Hepatic stellate cell (primary cell): Measurements from ENCODE around the gene SLC34A3.

Experiments used
- DNase-seq: peaks from one replicate; pipeline ENCODE4 v3.0.0; 2011; ENCODE audit warnings: low spot score

Gene SLC34A3

DNA sequence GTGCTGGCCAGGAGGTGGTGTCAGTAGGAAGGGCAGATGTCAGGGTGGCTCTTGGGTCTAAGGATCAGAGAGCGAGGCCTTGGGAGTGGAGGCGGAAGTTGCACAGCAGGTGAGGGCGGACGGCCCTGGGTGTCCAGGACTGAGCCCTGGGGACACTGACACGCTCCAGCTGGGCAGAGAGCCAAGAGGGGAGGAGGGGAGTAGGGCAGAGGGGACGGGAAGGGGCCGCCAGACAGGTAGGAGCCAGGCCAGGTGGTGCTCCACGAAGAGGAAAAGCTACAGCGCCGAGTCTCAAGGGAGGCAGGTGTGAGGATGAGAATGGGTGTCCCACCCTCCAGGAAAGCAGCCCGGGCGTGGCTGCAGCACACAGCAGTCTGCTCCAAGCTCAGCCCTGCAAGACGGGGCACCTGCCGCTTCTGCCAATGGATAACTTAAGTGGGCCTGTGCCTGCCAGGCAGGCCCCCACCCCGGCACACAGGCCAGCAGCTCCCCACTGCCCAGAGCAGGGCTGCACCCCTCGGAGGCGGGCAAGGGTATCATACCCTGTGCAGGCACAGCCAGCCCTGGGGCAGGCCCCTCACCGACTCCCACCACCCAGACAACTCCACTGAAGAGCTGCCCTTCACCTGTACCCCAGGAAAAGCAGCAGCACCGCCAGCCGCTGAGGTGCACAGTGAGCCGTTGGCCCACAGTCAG, 35.0 kb upstream of the SLC34A3 start:
- DNase-seq = no peak

DNA sequence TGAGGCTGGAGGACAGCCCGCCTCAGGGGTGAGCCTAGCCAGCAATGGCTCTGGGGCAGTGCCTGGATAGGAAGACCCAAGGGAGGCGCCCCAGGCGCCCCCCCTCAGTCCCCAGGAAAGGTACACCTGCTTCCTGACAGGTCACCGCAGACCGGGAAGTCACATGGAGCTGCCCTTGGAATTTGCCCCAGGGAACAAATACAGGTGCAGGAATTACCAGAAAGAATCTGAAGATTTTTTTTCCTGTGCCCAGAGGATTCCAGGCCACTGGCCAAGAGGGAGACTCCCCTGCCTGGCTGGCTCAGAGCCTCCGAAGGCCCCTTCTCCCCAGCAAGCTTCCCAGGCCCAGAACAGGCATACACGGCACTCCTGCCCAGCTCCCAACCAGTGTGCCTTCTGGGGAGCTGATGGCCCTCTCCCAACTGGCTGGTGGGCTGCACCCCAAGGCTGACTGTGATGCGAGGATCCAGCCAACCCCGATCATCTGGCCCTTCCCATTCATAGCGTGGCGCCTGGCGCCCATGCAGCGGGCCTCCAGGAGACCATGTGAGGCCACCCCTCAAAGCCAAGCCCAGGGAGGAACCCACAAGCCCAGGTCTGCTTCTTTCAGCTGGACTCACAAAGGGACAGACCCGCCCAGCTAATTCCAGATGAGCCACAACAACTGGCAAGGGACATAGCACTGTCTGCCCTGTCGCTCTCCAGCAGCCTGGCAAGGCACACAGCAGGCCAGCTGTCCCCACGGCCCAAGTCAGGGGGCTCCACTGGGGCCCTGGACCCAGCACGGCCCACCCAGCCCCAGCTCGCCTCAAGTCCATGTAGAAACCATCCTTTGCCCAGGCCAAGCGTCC, 32.4 kb upstream of the SLC34A3 start:
- no peak for DNase-seq

DNA sequence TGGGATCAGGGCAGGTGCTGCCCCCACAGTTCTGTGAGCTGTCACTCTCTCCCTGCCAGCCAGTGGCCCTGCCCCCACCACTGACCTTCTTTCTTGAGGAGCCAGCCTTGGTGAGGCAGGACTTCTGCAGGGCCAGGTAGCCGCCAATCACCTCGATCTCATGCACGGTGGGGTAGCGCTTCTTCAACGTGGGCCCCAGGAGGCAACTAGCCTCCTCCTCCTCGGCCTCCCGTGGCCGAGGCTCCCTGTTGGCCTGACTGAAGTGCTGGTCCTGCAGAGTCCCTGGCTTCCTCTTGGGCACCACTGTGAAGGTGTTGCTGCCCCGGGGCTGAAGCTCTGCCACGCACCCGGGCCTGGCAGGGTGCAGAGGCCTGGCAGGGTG, 31.8 kb upstream of the SLC34A3 start:
- no peak for DNase-seq

DNA sequence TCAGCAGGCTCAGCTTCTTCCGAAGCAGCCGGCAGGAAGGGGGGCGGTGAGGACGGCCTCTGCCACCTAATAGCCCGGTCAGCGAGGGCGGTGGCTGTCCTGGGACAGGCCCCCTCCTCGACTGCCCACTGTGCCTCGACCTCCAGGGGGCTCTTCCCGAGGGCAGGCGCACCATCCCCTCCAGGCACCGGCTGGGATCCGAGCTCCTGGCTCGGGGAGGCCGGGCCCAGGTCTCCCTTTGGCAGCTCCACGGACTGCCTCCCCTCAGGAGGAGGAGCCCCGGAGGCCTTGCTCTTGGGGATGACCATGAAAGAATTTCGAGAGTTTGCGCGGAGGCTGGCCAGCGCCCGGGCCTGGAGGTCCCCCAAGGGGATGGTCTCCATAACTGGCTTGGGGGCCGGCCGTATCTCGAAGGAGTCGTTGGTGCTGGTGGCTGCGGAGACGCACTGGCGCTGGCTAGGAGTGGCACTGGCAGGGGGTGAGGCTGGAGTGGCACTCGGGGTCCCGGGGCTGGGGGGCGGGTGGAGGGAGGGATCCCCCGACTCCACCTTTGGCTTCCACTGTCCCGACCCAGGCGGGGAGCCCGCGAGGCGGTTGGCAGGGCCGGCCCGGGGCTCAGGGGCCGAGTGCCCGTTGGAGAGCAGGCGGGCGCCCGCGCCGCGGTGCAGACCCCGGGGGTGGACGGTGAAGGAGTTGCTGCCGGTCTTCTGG, 31.1 kb upstream of the SLC34A3 start:
- DNase-seq = peak; percentile 43

DNA sequence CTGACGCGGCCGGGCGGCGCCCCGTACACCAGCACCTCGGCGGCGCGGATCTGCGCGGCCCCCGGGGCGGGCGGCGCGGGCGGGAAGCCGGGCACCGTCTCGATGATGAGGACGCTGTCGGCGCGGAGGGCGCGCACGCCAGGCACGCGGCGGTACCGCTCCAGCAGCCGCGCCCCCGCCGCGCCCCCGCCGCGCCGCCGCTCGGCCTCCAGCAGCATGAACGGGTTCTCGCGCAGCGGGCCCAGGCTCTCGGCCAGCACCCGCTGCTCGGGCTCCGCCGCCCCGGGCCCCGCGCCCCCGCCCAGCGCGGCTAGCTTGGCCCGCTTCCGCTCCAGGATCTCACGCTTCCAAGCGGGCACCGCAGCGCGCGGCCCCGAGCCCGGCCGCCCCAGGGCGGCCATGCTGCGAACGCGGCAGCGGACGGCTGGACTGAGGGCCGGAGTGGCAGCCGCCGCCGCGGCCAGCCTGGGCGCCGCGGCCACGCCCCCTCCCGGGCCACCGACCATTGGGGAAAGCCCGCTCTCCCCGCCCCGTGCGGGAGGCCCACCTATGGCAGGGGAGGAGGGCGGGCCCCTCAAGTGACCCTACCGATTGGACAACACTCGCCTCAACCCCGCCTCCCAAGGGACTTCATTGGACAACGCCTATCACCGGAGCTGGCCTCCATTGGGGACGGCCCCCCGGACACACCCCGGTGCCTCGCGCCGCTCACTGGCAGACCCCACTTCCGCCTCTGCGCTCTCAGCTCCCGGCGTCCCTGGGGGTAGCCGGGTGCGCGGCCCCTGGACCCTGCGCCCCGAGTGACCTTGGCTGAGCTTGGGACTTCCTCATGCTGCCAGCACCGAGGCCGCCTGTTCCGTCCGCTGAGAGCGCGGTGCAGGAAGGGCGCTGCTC, 30.1 kb upstream of the SLC34A3 start, which contains the start of gene TPRN:
Gene TPRN, minus strand, starts transcription at position 431 of the 894 bp plus-strand sequence. Its CDS starts 30 bp downstream, at position 401.
- DNase-seq = peak; percentile 100

DNA sequence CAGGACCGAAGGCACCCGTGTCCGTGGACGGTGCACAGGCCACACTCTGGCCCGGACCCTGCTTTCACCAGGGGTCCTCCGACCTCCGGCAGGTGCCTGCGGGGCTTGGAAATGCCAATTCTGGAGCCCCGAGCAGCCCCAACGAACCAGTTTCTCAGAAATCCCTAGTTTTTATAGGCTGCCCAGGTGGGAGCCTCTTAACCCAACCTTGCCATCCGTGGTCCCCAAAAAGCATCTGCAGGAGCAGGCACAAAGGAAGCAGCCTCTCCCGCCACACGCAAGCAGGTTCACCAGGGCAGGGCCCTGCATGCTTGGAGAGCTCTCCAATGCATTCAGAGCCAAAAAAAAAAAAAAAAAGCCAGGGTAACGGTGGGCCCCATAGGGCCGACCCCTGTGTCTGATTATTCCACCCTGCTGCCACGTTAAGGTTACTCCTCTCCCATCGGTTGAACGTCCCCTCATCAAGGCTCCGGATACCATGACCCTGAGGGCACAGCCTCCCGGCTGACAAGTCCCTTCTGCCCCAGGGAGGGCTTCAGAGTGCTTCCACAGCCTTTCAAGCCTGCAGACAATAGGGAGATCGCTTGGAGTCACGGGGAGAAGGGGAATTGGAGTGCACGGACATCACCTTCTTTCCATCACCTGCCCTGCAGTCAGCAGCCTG, 29.4 kb upstream of the SLC34A3 start:
- no peak for DNase-seq

DNA sequence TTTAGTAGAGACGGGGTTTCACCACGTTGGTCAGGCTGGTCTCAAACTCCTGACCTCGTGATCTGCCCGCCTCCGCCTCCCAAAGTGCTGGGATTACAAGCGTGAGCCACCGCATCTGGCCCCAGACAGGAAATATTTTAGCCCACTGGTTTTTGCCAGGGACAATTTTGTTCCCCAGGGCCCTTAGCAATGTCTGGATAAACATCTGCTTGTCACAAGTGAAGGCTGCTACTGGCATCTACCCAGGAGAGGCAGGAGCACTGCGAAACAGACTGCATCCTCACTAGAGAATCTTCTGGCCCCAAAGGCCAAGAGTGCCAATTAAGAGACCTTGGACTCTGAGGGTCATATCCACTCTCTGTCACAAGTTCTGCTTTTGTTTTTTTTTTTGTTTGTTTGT, 27.7 kb upstream of the SLC34A3 start:
- DNase-seq = no peak

DNA sequence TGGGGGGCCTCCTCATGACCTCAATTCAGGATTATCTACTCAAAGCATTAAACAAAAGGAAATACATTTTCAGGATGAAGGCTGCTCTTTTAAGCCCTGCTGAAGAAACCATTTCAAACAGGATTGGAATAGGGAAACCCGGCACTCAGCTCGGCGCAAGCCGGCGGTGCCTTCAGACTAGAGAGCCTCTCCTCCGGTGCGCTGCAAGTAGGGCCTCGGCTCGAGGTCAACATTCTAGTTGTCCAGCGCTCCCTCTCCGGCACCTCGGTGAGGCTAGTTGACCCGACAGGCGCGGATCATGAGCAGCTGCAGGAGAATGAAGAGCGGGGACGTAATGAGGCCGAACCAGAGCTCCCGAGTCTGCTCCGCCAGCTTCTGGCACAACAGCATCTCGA, 26.0 kb upstream of the SLC34A3 start:
- DNase-seq = no peak

DNA sequence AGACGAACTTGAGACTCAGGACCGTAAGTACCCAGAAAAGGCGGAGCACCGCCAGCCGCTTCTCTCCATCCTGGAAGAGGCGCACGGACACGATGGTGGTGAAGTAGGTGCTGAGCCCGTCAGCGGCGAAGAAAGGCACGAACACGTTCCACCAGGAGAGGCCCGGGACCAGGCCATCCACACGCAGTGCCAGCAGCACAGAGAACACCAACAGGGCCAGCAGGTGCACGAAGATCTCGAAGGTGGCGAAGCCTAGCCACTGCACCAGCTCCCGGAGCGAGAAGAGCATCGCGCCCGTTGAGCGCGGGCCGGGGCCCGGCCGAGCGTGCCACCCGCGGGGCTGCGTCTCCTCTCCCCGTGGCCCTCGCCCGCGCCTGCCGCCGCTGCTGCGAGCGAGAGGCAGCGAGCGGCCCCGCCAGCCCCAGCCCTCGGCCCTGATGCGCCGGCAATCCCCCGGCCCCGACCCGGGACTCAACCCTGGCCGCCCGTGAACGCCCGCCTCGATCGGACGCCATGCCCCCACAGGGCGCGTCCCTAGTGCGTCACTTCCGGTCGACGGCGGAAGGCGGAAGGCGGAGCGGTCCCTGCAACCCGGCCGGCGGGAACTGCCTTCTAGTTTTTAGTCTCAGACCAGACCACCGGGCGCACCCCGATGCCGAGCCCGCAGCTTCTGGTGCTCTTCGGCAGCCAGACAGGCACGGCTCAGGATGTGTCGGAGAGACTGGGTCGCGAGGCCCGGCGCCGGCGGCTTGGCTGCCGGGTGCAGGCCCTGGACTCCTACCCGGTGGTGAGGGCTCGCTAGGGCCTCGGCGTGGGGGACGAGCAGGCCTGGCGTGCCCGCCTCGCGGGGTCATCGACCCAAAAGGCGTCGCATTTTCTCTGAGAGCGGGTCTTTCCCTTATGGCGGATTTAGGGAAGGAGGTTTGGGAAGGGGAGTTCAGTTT, 25.3 kb upstream of the SLC34A3 start, which contains the start of the genes NDOR1 and TMEM203:
Gene NDOR1, plus strand, starts transcription at position 575 of the 944 bp plus-strand sequence. Its CDS starts 78 bp downstream, at position 653.
Gene TMEM203, minus strand, starts transcription at position 523 of the 944 bp plus-strand sequence. Its CDS starts 234 bp downstream, at position 289.
- peak; percentile 97 for DNase-seq

DNA sequence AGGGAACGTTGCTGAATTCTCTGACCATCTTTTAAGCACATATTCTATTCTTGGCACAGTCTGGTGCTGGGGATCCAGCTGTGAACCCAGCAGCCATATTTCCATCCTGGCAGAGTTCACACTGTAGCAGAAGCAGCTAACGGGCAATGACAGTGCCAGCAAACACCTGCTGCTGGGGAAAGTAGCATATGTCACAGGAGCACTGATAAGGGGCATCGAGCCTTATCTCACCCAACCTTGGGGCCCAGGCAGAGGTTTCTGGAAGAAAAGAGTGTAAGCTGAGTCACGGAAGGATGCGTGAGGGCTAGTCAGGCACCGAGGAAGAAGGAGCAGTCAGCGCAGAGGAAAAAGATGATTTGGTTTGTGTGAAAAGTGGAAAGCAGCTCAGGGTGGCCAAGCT, 24.1 kb upstream of the SLC34A3 start:
- no peak for DNase-seq

DNA sequence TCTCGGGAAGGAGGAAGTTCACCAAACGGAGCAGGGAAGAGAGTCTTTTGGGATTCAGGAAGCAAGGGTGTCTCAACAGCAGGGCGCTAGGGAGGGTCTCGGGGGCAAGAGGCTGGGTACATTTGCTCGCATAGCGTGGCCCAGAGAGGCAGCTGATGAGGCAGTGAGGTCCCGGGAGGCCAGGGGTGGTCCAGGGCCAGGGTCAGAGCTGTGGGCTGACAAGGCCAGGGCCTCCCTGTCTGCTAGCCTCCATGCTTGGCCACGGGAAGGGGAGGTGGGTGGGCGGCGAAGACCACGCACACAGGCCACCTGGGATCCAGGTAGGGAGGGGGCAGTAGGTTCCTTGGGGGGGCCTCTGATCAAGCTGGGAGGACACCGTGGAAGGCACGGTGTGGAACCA, 19.2 kb upstream of the SLC34A3 start:
- DNase-seq = no peak

DNA sequence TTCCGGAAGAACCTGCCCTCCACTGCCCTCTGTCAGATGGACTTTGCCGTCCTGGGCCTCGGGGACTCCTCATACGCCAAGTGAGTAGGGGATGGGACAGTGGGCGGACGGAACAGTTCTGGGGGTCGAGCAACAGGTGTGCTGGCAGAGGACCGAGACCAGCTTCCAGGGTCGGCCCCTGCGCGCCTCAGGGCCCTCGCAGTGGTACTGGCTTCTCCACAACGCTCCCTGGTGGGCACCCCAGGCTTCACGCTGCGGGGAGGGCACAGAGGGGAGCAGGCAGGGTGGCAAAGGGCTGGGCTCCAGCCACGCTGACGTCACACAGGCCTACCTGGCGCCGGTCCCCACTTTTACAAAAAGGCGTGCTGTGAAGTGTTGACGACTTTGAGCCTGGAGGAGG, 18.2 kb upstream of the SLC34A3 start:
- no peak for DNase-seq

DNA sequence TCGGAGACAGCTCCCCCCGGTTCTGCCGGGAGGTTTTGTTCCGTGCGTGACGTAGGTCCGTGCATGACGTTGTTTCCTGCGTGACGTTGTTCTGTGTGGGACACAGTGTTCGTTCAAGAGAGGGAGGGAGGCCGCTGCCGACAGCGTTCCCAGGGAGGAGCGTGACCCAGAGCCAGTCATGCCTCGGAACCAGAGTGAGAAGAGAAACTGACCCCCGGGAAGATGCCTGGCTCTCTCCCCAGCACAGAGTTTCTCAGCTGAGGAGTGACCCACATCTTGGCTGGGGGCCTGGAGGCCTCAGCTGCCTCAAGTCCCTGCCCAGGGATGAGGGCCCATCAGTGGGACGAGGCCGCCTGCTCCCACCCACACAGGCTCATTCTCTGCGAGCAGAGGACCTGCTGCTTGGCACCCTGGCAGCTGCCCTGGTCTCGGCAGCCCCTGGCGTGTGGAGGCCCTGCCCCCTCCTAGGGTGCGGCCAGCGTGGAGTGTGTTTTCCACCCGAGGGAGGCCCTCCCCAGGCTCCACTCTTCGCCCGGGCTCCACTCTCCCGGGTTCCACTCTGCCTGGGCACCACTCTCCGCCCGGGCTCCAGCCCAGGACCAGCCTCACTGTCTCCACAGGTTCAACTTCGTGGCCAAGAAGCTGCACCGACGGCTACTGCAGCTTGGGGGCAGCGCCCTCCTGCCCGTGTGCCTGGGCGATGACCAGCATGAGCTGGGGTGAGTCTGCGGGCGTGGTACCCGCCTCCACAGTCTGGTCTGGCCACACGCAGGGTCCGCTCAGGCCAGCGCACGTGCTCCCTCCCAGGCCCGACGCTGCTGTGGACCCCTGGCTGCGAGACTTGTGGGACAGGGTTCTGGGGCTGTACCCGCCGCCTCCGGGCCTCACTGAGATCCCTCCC, 17.3 kb upstream of the SLC34A3 start:
- DNase-seq = no peak

DNA sequence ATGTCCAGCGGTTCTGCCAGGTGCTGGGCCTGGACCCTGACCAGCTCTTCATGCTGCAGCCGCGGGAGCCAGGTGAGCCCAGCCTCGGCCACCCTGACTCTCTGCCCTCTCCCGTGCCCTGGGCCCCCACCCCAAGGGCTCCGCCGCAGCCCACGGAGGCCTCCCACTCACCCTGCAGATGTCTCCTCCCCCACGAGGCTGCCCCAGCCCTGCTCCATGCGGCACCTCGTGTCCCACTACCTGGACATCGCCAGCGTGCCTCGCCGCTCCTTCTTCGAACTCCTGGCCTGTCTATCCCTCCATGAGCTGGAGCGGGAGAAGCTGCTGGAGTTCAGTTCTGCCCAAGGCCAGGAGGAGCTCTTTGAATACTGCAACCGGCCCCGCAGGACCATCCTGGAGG, 16.1 kb upstream of the SLC34A3 start:
- DNase-seq = no peak

DNA sequence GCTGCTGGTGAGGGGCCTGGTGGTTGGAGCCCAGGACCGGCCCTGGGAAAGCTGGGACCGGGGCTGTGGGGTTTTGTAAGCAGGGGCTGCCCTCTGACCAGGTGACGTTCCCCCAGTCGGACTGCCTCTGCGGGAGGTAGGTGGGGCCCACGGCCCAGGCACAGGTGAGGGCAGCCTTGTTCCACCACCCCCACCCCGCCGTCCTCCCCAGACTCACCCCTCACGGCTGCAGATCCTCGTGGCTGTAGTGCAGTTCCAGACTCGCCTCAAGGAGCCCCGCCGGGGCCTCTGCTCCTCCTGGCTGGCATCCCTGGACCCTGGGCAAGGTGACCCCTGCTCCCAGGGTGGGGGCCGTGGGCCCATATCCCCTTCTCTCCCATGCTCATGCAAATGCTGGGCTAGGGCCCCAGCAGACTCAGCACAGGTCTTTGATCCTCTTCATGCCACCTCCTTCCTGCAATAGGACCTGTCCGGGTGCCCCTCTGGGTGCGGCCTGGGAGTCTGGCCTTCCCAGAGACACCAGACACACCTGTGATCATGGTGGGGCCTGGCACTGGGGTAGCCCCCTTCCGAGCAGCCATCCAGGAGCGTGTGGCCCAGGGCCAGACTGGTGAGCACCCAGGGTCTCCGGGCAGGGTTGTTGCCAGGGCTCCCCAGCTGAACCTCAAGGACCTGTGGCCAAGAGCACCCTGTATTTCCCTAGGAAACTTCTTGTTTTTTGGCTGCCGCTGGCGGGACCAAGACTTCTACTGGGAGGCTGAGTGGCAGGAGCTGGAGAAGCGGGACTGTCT, 15.3 kb upstream of the SLC34A3 start:
- DNase-seq = no peak

DNA sequence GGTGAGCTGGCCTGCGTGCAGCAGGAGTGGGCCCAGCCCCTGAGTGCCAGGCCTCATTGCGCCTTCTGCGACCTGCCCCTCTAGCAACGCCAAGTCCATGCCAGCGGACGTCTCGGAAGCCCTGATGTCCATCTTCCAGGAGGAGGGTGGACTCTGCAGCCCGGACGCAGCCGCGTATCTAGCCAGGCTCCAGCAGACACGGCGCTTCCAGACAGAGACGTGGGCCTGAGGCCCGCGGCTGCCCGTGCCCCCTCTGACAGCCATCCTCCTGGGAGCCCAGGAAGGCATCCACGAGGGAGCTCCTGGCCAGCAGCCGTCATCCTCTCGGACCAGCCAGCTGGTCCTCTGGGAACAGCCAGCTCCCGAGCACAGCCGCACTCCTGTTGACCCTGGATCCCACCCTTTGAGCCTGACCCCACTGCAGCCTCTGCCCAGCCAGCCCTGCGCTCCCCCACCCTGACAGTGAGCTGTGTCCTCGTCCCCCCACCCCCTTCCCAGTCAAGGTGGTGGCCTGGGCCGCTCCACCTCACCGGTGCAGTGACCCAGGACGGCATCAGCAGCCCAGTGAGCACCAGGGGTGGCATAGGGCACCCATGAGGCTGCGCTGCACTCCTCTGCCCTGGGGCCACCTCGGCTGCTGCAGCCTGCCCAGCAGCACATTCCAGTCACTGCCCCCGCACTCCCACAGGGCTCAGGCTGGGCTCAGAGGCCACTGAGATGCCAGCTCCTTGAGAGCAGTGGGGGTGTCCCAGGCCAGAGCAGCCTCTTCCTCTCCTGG, 14.3 kb upstream of the SLC34A3 start:
- DNase-seq = no peak
